ENCODE data around the gene SOD1.
"Not testable (repeated sequence)": the region's sequence is repeated elsewhere in the genome, so short reads cannot be mapped to it uniquely, and the experiment has no call there.

SOD1 gene

GRCh38 chr21:31622397-31622796 is 37.1 kb upstream of the SOD1 start:
- no peak for DNase-seq (ENCODE audit: low read depth)
- no peak for TF ChIP-seq CTCF (conservative IDR thresholded peaks at IDR 0.05; ENCODE audit: low read depth, low read length)
- H3K4me3 ChIP-seq (ENCODE audit: low read length), result no peak overlapping the region

GRCh38 chr21:31623664-31624063 is 35.8 kb upstream of the SOD1 start:
- no peak overlapping the region for H3K4me3 ChIP-seq (ENCODE audit: low read length)
- peak; percentile 54 for TF ChIP-seq CTCF (conservative IDR thresholded peaks at IDR 0.05; ENCODE audit: low read depth, low read length)
- DNase-seq (ENCODE audit: low read depth), result peak; percentile 12

GRCh38 chr21:31624181-31624580 is 35.3 kb upstream of the SOD1 start:
- DNase-seq (ENCODE audit: low read depth), result no peak
- no peak for TF ChIP-seq CTCF (conservative IDR thresholded peaks at IDR 0.05; ENCODE audit: low read depth, low read length)
- no peak overlapping the region for H3K4me3 ChIP-seq (ENCODE audit: low read length)

GRCh38 chr21:31624961-31625491 is 34.5 kb upstream of the SOD1 start:
- TF ChIP-seq CTCF (conservative IDR thresholded peaks at IDR 0.05; ENCODE audit: low read depth, low read length), result no peak
- H3K4me3 ChIP-seq (ENCODE audit: low read length), result no peak overlapping the region
- no peak for DNase-seq (ENCODE audit: low read depth)

GRCh38 chr21:31629972-31630711 is 29.4 kb upstream of the SOD1 start:
- no peak for TF ChIP-seq CTCF (conservative IDR thresholded peaks at IDR 0.05; ENCODE audit: low read depth, low read length)
- no peak overlapping the region for H3K4me3 ChIP-seq (ENCODE audit: low read length)
- peak; percentile 99 for DNase-seq (ENCODE audit: low read depth)

GRCh38 chr21:31631881-31632280 is 27.6 kb upstream of the SOD1 start:
- DNase-seq (ENCODE audit: low read depth), result not testable (repeated sequence)

GRCh38 chr21:31634993-31635392 is 24.5 kb upstream of the SOD1 start:
- DNase-seq (ENCODE audit: low read depth), result no peak
- no peak for TF ChIP-seq CTCF (conservative IDR thresholded peaks at IDR 0.05; ENCODE audit: low read depth, low read length)
- H3K4me3 ChIP-seq (ENCODE audit: low read length), result no peak overlapping the region

More at GRCh38 chr21:31631881-31632280, 27.6 kb upstream of the SOD1 start:
- H3K4me3 ChIP-seq (ENCODE audit: low read length), result not testable (repeated sequence)
